SK-N-SH treated with all-trans-retinoic acid at 6 μM for 48 hours (cell line): ENCODE results near the gene MAPRE2.

ENCODE experiments used
- ARNTL ChIP-seq: fragments of 450-650 bp; formaldehyde crosslinking; IDR thresholded peaks from 2 replicates; pipeline ENCODE4 v1.5.0; 2020; ENCODE audit warnings: low read depth, mild to moderate bottlenecking, moderate library complexity, borderline replicate concordance
- CREB5 ChIP-seq: fragments of 250-450 bp; sonication (Bioruptor Pico); IDR thresholded peaks from 2 replicates; pipeline ENCODE4 v1.5.1; 2020; ENCODE audit warnings: low read depth, mild to moderate bottlenecking, moderate library complexity
- CSDC2 ChIP-seq: fragments of 250-450 bp; sonication (Bioruptor Pico); IDR thresholded peaks from 2 replicates; pipeline ENCODE4 v1.5.0; 2020; ENCODE audit warnings: mild to moderate bottlenecking, moderate library complexity

- TF ChIP-seq CSDC2 (no peak), ARNTL (no peak), CREB5 (no peak)
These were observed 8.9 kb downstream of the MAPRE2 start for GRCh38 chr18:35050028-35050546.
